Suppressor macrophage treated with lipopolysaccharide for 4 hours (primary cell): Measurements from ENCODE around the gene GPRIN2.

Experiments
- DNase-seq: peaks from one replicate; pipeline ENCODE4 v3.0.0-alpha.2; 2020

Gene GPRIN2

GRCh38 chr10:46547541-46548497, 8.6 kb downstream of the GPRIN2 start:
- no peak for DNase-seq

GRCh38 chr10:46546591-46547540, 9.6 kb downstream of the GPRIN2 start:
- no peak for DNase-seq

- no peak for DNase-seq
Measured at GRCh38 chr10:46545861-46546590, 10.4 kb downstream of the GPRIN2 start.

- no peak for DNase-seq
Measured at GRCh38 chr10:46544989-46545791, 11.3 kb downstream of the GPRIN2 start.

GRCh38 chr10:46543466-46544377, 12.7 kb downstream of the GPRIN2 start:
- no peak for DNase-seq

GRCh38 chr10:46542567-46543465, 13.6 kb downstream of the GPRIN2 start:
- no peak for DNase-seq

GRCh38 chr10:46541735-46542566, 14.5 kb downstream of the GPRIN2 start:
- DNase-seq, result no peak

GRCh38 chr10:46541017-46541661, 15.3 kb downstream of the GPRIN2 start:
- no peak for DNase-seq

- DNase-seq, result no peak
Measured at GRCh38 chr10:46540412-46541016, 15.9 kb downstream of the GPRIN2 start.

- no peak for DNase-seq
Measured at GRCh38 chr10:46539596-46540411, 16.7 kb downstream of the GPRIN2 start.

GRCh38 chr10:46538717-46539426, 17.6 kb downstream of the GPRIN2 start:
- no peak for DNase-seq

GRCh38 chr10:46538155-46538554, 18.3 kb downstream of the GPRIN2 start:
- no peak for DNase-seq

GRCh38 chr10:46537309-46537708, 19.1 kb downstream of the GPRIN2 start:
- no peak for DNase-seq

- no peak for DNase-seq
Measured at GRCh38 chr10:46536781-46537180, 19.7 kb downstream of the GPRIN2 start.

GRCh38 chr10:46536171-46536570, 20.3 kb downstream of the GPRIN2 start:
- DNase-seq, result no peak
